Muscle of back (tissue), 13 donors: Measurements from ENCODE around the gene RAD9A. TPM values are rescaled to one million over a fixed set of nuclear protein-coding genes. Genes with fewer than 3 reads are reported as not detected.

Experiments used
- DNase-seq, 3 donors: peaks; one replicate each; pipeline versions ENCODE4 v3.0.0 to v3.0.0-alpha.2; 2013
- long read RNA-seq, 9 donors: transcript quantifications; one replicate each; lab custom pipeline, GENCODE V29; 2026
- polyA plus RNA-seq, 10 donors: library from polyadenylated mRNA; unstranded; fragments of 120-200 nt; gene quantifications; one replicate each; pipeline ENCODE4 v1.2.1, GENCODE V29; 2013; ENCODE audit not compliant: insufficient read length in 10 of 10

RAD9A gene
- 10 to 100 TPM in 3 of 10 donors, 1 to 10 TPM in 7; 7.7 to 13.4 (median 8.5) TPM for polyA plus RNA-seq
- long read RNA-seq, donor 1, partial matches to known transcripts: 16 of 37 reads
- long read RNA-seq, donor 1, other reads (novel, unspliced or antisense): 21 of 37 reads
- long read RNA-seq, donor 2: 0 reads
- long read RNA-seq, donor 3: 0 reads
- long read RNA-seq, donor 4, partial matches to known transcripts: 14 of 46 reads
- long read RNA-seq, donor 4, other reads (novel, unspliced or antisense): 32 of 46 reads
- long read RNA-seq, donor 5: 0 reads
- long read RNA-seq, donor 6: 0 reads
- long read RNA-seq, donor 7, partial matches to known transcripts: 0 of 2 reads
- long read RNA-seq, donor 7, other reads (novel, unspliced or antisense): 0 of 2 reads
- long read RNA-seq, donor 8: 0 reads
- long read RNA-seq, donor 9: 0 reads

- DNase-seq: peak; percentile 95 to 98 (median 97)
Observed at GRCh38 chr11:67391304-67392182, at the start of gene RAD9A. TSS of gene RAD9A (plus strand) at chr11:67391986. CDS start at chr11:67392045, 59 bp downstream.

GRCh38 chr11:67344264-67344663 is 47.5 kb upstream of the RAD9A start:
- no peak for DNase-seq

- DNase-seq: no peak
Observed at GRCh38 chr11:67345247-67345919, 46.4 kb upstream of the RAD9A start.

- DNase-seq: no peak
Observed at GRCh38 chr11:67345920-67346819, 45.6 kb upstream of the RAD9A start.

- DNase-seq: no peak
Observed at GRCh38 chr11:67347964-67348749, 43.6 kb upstream of the RAD9A start.

- no peak for DNase-seq
Observed at GRCh38 chr11:67349036-67349435, 42.8 kb upstream of the RAD9A start.

- DNase-seq: no peak
Observed at GRCh38 chr11:67349457-67349856, 42.3 kb upstream of the RAD9A start.

GRCh38 chr11:67349928-67350465 is 41.8 kb upstream of the RAD9A start:
- no peak for DNase-seq

- peak; percentile 62 to 87 (median 82) for DNase-seq
Observed at GRCh38 chr11:67351275-67352005, 40.3 kb upstream of the RAD9A start.

GRCh38 chr11:67352546-67353316 is 39.1 kb upstream of the RAD9A start:
- peak in 1 of 3 donors; percentile 30 for DNase-seq

- peak; percentile 94 to 98 (median 96) for DNase-seq
Observed at GRCh38 chr11:67353317-67354074, 38.3 kb upstream of the RAD9A start, which contains the start of gene POLD4. TSS of gene POLD4 (minus strand) at chr11:67353546. CDS start at chr11:67353399, 147 bp downstream.

- DNase-seq: peak in 2 of 3 donors; percentile 35 to 69
Observed at GRCh38 chr11:67354075-67355022, 37.4 kb upstream of the RAD9A start.

GRCh38 chr11:67355023-67355793 is 36.6 kb upstream of the RAD9A start:
- DNase-seq: peak in 1 of 3 donors; percentile 26

- no peak for DNase-seq
Observed at GRCh38 chr11:67355794-67356386, 35.9 kb upstream of the RAD9A start.

GRCh38 chr11:67356387-67356863 is 35.4 kb upstream of the RAD9A start:
- no peak for DNase-seq
